SU-DHL-6 (cell line): Measurements from ENCODE around the gene FAM20C.

ENCODE experiments used
- H2AFZ ChIP-seq: fragments of 200-600 bp; sonication (generic); 2 replicates; pipeline ENCODE4 v1.6.1; 2014; ENCODE audit warnings: low read depth, mild to moderate bottlenecking, moderate library complexity, mixed read lengths, antibody characterized with exemption, low read length; ENCODE audit not compliant: severe bottlenecking
- H3F3A ChIP-seq: fragments of 200-600 bp; shearing (Covaris generic); 2 replicates; pipeline ENCODE4 v1.6.0; 2016; ENCODE audit warnings: antibody characterized with exemption, mild to moderate bottlenecking; ENCODE audit not compliant: insufficient read depth
- H3K27ac ChIP-seq: fragments of 200-600 bp; sonication (generic); 2 replicates; pipeline ENCODE4 v1.5.1; 2016; ENCODE audit warnings: low read depth, mild to moderate bottlenecking, low read length, moderate library complexity, mixed read lengths
- H3K27me3 ChIP-seq: fragments of 200-600 bp; sonication (generic), shearing (Covaris generic); 2 replicates; pipeline ENCODE4 v1.6.0; 2014; ENCODE audit warnings: mild to moderate bottlenecking, low read length
- H3K36me3 ChIP-seq: fragments of 200-600 bp; sonication (generic); 2 replicates; pipeline ENCODE4 v1.6.1; 2014; ENCODE audit warnings: mild to moderate bottlenecking, low read length, mixed read lengths
- H3K4me2 ChIP-seq: fragments of 300-600, 200-600 bp; shearing (Covaris generic), sonication (generic); 2 replicates; pipeline ENCODE4 v1.6.0; 2014; ENCODE audit warnings: low read length, low read depth, mild to moderate bottlenecking; ENCODE audit not compliant: poor library complexity, severe bottlenecking
- H3K4me3 ChIP-seq: fragments of 200-600 bp; sonication (generic); 2 replicates; pipeline ENCODE4 v1.5.1; 2014; ENCODE audit warnings: antibody characterized with exemption, low read length, mild to moderate bottlenecking, mixed read lengths; ENCODE audit not compliant: insufficient read depth, poor library complexity, severe bottlenecking
- H3K79me2 ChIP-seq: fragments of 200-600 bp; sonication (generic); 2 replicates; pipeline ENCODE4 v1.6.1; 2014; ENCODE audit warnings: mild to moderate bottlenecking, low read length, moderate library complexity; ENCODE audit not compliant: insufficient read depth
- H3K9ac ChIP-seq: fragments of 200-600 bp; sonication (generic); 2 replicates; pipeline ENCODE4 v1.7.0; 2014; ENCODE audit warnings: mild to moderate bottlenecking, low read length
- H3K9me2 ChIP-seq: fragments of 200-600 bp; sonication (generic); replicated peaks from 2 replicates; pipeline ENCODE4 v1.6.1; 2014; ENCODE audit warnings: low read length; ENCODE audit not compliant: insufficient read depth
- H3K9me3 ChIP-seq: fragments of 200-600 bp; sonication (generic); 2 replicates; pipeline ENCODE4 v1.6.1; 2014; ENCODE audit warnings: low read length, mixed read lengths; ENCODE audit not compliant: insufficient read depth
- H4K20me1 ChIP-seq: fragments of 200-600 bp; sonication (generic); 2 replicates; pipeline ENCODE4 v1.6.1; 2014; ENCODE audit warnings: low read depth, mild to moderate bottlenecking, antibody characterized with exemption, low read length, moderate library complexity, mixed read lengths
- EZH2phosphoT487 ChIP-seq: fragments of 200-600 bp; sonication (generic), shearing (Covaris generic); conservative IDR thresholded peaks from 2 replicates; pipeline ENCODE4 v1.6.1; 2018; ENCODE audit warnings: mild to moderate bottlenecking, antibody characterized with exemption, low read length, moderate library complexity, mixed read lengths
- TF ChIP-seq, protein P1 (sequence below): fragments of 200-600 bp; sonication (generic); IDR thresholded peaks from one replicate; pipeline ENCODE4 v1.5.1; 2017; ENCODE audit warnings: antibody characterized with exemption, mild to moderate bottlenecking, low read length, moderate library complexity; ENCODE audit not compliant: insufficient read depth, poor library complexity, severe bottlenecking

Gene FAM20C

DNA sequence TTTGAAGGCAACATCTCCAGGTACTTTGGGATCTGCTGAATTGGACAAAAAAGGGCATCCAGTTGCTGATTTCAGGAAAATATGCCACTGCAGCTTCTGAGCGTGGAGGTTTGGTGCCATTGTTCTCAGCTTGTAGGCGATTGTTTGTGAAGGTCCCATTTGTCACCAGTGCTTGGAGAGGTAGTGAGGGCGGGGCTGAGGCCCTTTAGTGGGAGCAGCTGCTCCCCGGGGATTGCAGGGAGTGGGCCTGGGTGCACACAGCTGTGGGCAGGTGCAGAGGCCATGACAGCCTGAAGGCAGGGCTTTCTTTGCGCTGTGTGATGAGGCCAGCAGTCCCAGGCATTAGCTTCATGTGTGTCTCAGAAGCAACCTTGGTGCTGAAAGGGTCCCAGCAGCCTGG is 3.9 kb downstream of the FAM20C start:
- Histone ChIP-seq H3K9ac (no peak overlapping the region), H3K9me3 (no peaks in the 10 kb centered on the region), H2AFZ (no peak overlapping the region), H3K4me3 (no peak overlapping the region), H4K20me1 (no peaks in the 10 kb centered on the region), H3K9me2 (no peaks in the 10 kb centered on the region), H3K79me2 (no peaks in the 10 kb centered on the region), H3K27ac (no peak overlapping the region), H3F3A (no peaks in the 10 kb centered on the region), H3K4me2 (no peak overlapping the region), H3K27me3 (no peaks in the 10 kb centered on the region), H3K36me3 (no peaks in the 10 kb centered on the region)
- no peak for TF ChIP-seq EZH2phosphoT487

DNA sequence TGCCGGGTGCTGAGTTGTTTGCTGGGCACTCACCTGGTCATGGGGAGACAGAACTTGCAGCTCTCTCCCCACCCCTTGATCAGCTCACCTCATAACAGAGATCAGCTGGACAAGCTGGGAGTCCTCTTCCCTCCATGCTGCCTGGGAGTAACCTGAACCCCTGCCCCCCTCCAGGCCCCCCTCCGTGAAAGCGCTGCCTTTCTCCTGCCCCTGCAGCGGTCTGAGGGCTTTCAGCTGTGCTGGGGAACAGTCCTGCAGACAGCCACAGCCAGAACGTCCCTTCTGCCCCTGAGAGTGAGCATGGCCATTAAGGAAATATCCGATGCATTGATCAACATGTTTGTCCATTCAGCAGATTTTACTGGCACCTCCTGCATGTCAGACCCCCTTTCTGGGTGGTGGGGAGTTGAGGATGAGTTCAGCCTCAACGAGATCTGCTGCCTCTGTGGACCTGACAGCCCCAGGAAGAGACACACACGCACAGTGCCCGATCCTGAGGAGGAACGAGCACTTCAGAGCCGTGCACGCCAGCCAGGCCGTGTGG is 4.5 kb downstream of the FAM20C start:
- H3K9me3 ChIP-seq, result no peaks in the 10 kb centered on the region
- TF ChIP-seq EZH2phosphoT487, result no peak
- TF ChIP-seq, protein P1, sequence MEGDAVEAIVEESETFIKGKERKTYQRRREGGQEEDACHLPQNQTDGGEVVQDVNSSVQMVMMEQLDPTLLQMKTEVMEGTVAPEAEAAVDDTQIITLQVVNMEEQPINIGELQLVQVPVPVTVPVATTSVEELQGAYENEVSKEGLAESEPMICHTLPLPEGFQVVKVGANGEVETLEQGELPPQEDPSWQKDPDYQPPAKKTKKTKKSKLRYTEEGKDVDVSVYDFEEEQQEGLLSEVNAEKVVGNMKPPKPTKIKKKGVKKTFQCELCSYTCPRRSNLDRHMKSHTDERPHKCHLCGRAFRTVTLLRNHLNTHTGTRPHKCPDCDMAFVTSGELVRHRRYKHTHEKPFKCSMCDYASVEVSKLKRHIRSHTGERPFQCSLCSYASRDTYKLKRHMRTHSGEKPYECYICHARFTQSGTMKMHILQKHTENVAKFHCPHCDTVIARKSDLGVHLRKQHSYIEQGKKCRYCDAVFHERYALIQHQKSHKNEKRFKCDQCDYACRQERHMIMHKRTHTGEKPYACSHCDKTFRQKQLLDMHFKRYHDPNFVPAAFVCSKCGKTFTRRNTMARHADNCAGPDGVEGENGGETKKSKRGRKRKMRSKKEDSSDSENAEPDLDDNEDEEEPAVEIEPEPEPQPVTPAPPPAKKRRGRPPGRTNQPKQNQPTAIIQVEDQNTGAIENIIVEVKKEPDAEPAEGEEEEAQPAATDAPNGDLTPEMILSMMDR, result no peak
- no peaks in the 10 kb centered on the region for H3K27me3 ChIP-seq
- no peak overlapping the region for H3K4me2 ChIP-seq
- no peaks in the 10 kb centered on the region for H3F3A ChIP-seq
- H4K20me1 ChIP-seq, result no peaks in the 10 kb centered on the region
- H3K9ac ChIP-seq, result no peak overlapping the region
- H3K27ac ChIP-seq, result no peak overlapping the region
- no peaks in the 10 kb centered on the region for H3K36me3 ChIP-seq
- no peaks in the 10 kb centered on the region for H3K9me2 ChIP-seq
- H3K79me2 ChIP-seq, result no peaks in the 10 kb centered on the region
- H2AFZ ChIP-seq, result no peak overlapping the region
- no peak overlapping the region for H3K4me3 ChIP-seq

- Histone ChIP-seq H3K9ac (no peak overlapping the region), H3K4me2 (no peak overlapping the region), H2AFZ (no peak overlapping the region), H3K79me2 (no peaks in the 10 kb centered on the region), H4K20me1 (no peaks in the 10 kb centered on the region), H3K27ac (no peak overlapping the region), H3K27me3 (no peaks in the 10 kb centered on the region), H3K9me2 (no peaks in the 10 kb centered on the region), H3K4me3 (no peak overlapping the region), H3K36me3 (no peaks in the 10 kb centered on the region), H3K9me3 (no peaks in the 10 kb centered on the region), H3F3A (no peaks in the 10 kb centered on the region)
- TF ChIP-seq EZH2phosphoT487, result no peak
- TF ChIP-seq, protein P1, result no peak
Observed at GRCh38 chr7:197413-198335, 5.3 kb downstream of the FAM20C start.
